OCI-LY1 (cell line): Measurements from ENCODE around the gene WNT7B.

Source experiments
- CTCF ChIP-seq: fragments of 200-600 bp; sonication (generic), shearing (Covaris generic); IDR thresholded peaks from 2 replicates; pipeline ENCODE4 v1.5.1; 2017; ENCODE audit warnings: mild to moderate bottlenecking, antibody characterized with exemption, low read length, moderate library complexity, mixed read lengths
- EZH2 ChIP-seq: fragments of 200-600 bp; sonication (generic), shearing (Covaris generic); IDR thresholded peaks from 2 replicates; pipeline ENCODE4 v1.8.0; 2017; ENCODE audit warnings: borderline replicate concordance, mixed run types, mild to moderate bottlenecking, antibody characterized with exemption, low read length, moderate library complexity, mixed read lengths

DNA sequence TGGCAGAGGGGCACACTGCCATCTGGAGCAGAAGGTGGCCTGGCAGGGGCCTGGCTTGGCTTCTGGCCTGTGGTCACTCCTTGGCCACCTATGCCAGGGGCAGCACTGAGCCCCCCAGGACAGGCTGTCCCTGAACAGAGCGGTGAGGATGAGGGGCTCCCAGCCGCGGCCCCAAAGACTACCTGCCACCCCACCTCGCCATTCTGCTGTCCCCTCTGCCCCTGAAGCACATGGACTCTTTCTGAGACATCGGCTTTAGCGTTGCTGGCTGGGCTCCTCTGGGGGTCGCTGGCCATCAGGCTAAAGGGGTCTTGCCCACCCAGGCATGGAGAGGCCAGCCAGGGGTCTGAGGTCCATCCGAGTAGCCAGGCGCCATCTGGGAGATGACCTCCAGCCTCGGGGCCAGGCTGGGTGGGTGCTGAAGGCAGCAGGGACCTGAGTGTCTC lies 87.8 kb downstream of the WNT7B start:
- TF ChIP-seq EZH2 (no peak), CTCF (no peak)
